SU-DHL-6 (cell line): ENCODE results near the gene POLR2H.

Experiments used
- H2AFZ ChIP-seq: fragments of 200-600 bp; sonication (generic); 2 replicates; pipeline ENCODE4 v1.6.1; 2014; ENCODE audit warnings: low read depth, mild to moderate bottlenecking, moderate library complexity, mixed read lengths, antibody characterized with exemption, low read length; ENCODE audit not compliant: severe bottlenecking
- H3F3A ChIP-seq: fragments of 200-600 bp; shearing (Covaris generic); 2 replicates; pipeline ENCODE4 v1.6.0; 2016; ENCODE audit warnings: antibody characterized with exemption, mild to moderate bottlenecking; ENCODE audit not compliant: insufficient read depth
- H3K27ac ChIP-seq: fragments of 200-600 bp; sonication (generic); 2 replicates; pipeline ENCODE4 v1.5.1; 2016; ENCODE audit warnings: low read depth, mild to moderate bottlenecking, low read length, moderate library complexity, mixed read lengths
- H3K27me3 ChIP-seq: fragments of 200-600 bp; sonication (generic), shearing (Covaris generic); 2 replicates; pipeline ENCODE4 v1.6.0; 2014; ENCODE audit warnings: mild to moderate bottlenecking, low read length
- H3K36me3 ChIP-seq: fragments of 200-600 bp; sonication (generic); 2 replicates; pipeline ENCODE4 v1.6.1; 2014; ENCODE audit warnings: mild to moderate bottlenecking, low read length, mixed read lengths
- H3K4me2 ChIP-seq: fragments of 300-600, 200-600 bp; shearing (Covaris generic), sonication (generic); 2 replicates; pipeline ENCODE4 v1.6.0; 2014; ENCODE audit warnings: low read length, low read depth, mild to moderate bottlenecking; ENCODE audit not compliant: poor library complexity, severe bottlenecking
- H3K4me3 ChIP-seq: fragments of 200-600 bp; sonication (generic); 2 replicates; pipeline ENCODE4 v1.5.1; 2014; ENCODE audit warnings: antibody characterized with exemption, low read length, mild to moderate bottlenecking, mixed read lengths; ENCODE audit not compliant: insufficient read depth, poor library complexity, severe bottlenecking
- H3K79me2 ChIP-seq: fragments of 200-600 bp; sonication (generic); 2 replicates; pipeline ENCODE4 v1.6.1; 2014; ENCODE audit warnings: mild to moderate bottlenecking, low read length, moderate library complexity; ENCODE audit not compliant: insufficient read depth
- H3K9ac ChIP-seq: fragments of 200-600 bp; sonication (generic); 2 replicates; pipeline ENCODE4 v1.7.0; 2014; ENCODE audit warnings: mild to moderate bottlenecking, low read length
- H3K9me2 ChIP-seq: fragments of 200-600 bp; sonication (generic); replicated peaks from 2 replicates; pipeline ENCODE4 v1.6.1; 2014; ENCODE audit warnings: low read length; ENCODE audit not compliant: insufficient read depth
- H3K9me3 ChIP-seq: fragments of 200-600 bp; sonication (generic); 2 replicates; pipeline ENCODE4 v1.6.1; 2014; ENCODE audit warnings: low read length, mixed read lengths; ENCODE audit not compliant: insufficient read depth
- H4K20me1 ChIP-seq: fragments of 200-600 bp; sonication (generic); 2 replicates; pipeline ENCODE4 v1.6.1; 2014; ENCODE audit warnings: low read depth, mild to moderate bottlenecking, antibody characterized with exemption, low read length, moderate library complexity, mixed read lengths
- CTCF ChIP-seq: fragments of 200-600 bp; sonication (generic); IDR thresholded peaks from one replicate; pipeline ENCODE4 v1.5.1; 2017; ENCODE audit warnings: antibody characterized with exemption, mild to moderate bottlenecking, low read length, moderate library complexity; ENCODE audit not compliant: insufficient read depth, poor library complexity, severe bottlenecking
- EZH2phosphoT487 ChIP-seq: fragments of 200-600 bp; sonication (generic), shearing (Covaris generic); conservative IDR thresholded peaks from 2 replicates; pipeline ENCODE4 v1.6.1; 2018; ENCODE audit warnings: mild to moderate bottlenecking, antibody characterized with exemption, low read length, moderate library complexity, mixed read lengths

The POLR2H gene

DNA sequence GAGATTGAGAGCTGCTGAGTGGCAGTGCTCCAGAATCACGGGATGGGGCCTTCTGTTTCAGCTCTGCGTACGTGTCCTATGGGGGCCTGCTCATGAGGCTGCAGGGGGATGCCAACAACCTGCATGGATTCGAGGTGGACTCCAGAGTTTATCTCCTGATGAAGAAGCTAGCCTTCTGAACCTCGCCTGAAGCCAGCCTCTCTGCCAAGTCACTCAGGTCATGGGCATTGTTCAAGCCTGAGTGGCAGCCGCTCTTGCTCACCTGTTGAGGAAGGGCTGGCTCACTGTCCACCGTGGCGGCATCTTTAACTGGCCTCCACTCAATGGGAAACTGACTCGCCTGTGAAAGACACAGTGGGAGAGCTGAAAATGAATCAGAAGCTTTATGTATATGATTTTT is 6.6 kb downstream of the POLR2H start:
- no peaks in the 10 kb centered on the region for H3K27me3 ChIP-seq
- peaks cover 20% of the 10 kb centered on the region for H3K79me2 ChIP-seq
- H2AFZ ChIP-seq, result no peak overlapping the region
- H3K27ac ChIP-seq, result no peak overlapping the region
- H3K4me2 ChIP-seq, result no peak overlapping the region
- peaks cover 10% of the 10 kb centered on the region for H3F3A ChIP-seq
- H3K4me3 ChIP-seq, result no peak overlapping the region
- H3K9me2 ChIP-seq, result no peaks in the 10 kb centered on the region
- H3K9ac ChIP-seq, result no peak overlapping the region
- H3K36me3 ChIP-seq, result peaks cover 12% of the 10 kb centered on the region; the same call in 1 of the 2 replicates
- no peaks in the 10 kb centered on the region; the same call in 1 of the 2 replicates for H4K20me1 ChIP-seq
- TF ChIP-seq CTCF (no peak), EZH2phosphoT487 (no peak)
- no peaks in the 10 kb centered on the region for H3K9me3 ChIP-seq

DNA sequence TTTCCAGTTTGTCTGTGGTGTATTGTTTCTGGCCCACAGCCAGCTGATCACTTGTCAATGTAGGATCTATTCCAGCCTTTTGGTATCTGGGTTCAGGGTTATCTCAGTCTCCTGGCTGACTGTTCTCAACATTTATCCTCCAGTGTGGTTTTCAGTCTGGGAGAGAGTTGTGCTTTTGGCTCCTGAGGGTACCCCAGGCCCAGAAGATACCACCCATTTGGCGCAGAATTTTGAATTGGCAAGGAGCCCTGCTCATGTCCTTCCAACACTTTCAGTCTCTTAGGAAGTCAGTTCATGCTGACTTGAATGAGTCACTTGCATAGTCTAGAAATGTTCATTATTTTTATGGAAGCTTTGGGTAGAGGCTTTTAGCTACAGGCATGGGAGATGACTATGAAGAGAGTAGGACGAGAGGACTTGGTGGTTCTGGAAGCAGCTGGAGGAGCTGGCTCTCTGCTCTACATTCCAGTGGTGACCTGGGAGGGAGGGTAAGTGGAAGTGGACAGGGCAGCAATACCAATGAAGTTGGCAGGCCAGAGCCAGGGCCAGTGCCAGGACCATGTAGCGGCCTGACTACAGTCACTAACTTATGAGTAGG is 7.2 kb downstream of the POLR2H start:
- H3K4me3 ChIP-seq, result no peak overlapping the region
- no peaks in the 10 kb centered on the region for H3K9me2 ChIP-seq
- peaks cover 16% of the 10 kb centered on the region for H3K79me2 ChIP-seq
- no peak overlapping the region for H3K9ac ChIP-seq
- no peak overlapping the region for H2AFZ ChIP-seq
- peaks cover 10% of the 10 kb centered on the region for H3F3A ChIP-seq
- no peaks in the 10 kb centered on the region for H3K27me3 ChIP-seq
- H4K20me1 ChIP-seq, result no peaks in the 10 kb centered on the region; the same call in 1 of the 2 replicates
- no peak overlapping the region for H3K4me2 ChIP-seq
- H3K9me3 ChIP-seq, result no peaks in the 10 kb centered on the region
- TF ChIP-seq EZH2phosphoT487, result no peak
- TF ChIP-seq CTCF, result no peak
- no peak overlapping the region for H3K27ac ChIP-seq
- peaks cover 12% of the 10 kb centered on the region; the same call in 1 of the 2 replicates for H3K36me3 ChIP-seq

- Histone ChIP-seq H3K9me3 (no peaks in the 10 kb centered on the region), H3K36me3 (peaks cover 6% of the 10 kb centered on the region; the same call in 1 of the 2 replicates), H3K9me2 (no peaks in the 10 kb centered on the region), H3K27ac (no peak overlapping the region), H3K27me3 (no peaks in the 10 kb centered on the region), H3F3A (peaks cover 10% of the 10 kb centered on the region), H4K20me1 (no peaks in the 10 kb centered on the region), H3K9ac (no peak overlapping the region), H3K79me2 (no peaks in the 10 kb centered on the region), H3K4me2 (no peak overlapping the region), H3K4me3 (no peak overlapping the region), H2AFZ (no peak overlapping the region)
- TF ChIP-seq EZH2phosphoT487 (no peak), CTCF (peak; percentile 37)
These were observed 10.1 kb downstream of the POLR2H start for GRCh38 chr3:184371570-184372018.
